H9 (cell line): ENCODE results near the gene FARP2. TPM values are rescaled to one million over a fixed set of nuclear protein-coding genes. Genes with fewer than 3 reads are reported as not detected.
A peak's percentile ranks its signal among the peaks of the same experiment; 100 is the strongest.

Source experiments
- DNase-seq: peaks from one replicate; pipeline ENCODE4 v3.0.0-alpha.2; 2017
- H2AFZ ChIP-seq: one replicate; pipeline ENCODE4 v1.6.1; 2013; ENCODE audit warnings: mild to moderate bottlenecking, low read length, control low read depth, moderate library complexity
- H2AK5ac ChIP-seq: 2 replicates; pipeline ENCODE4 v1.6.1; 2013; ENCODE audit warnings: low read length, control low read depth, mixed read lengths; ENCODE audit not compliant: insufficient read length
- H2BK120ac ChIP-seq: one replicate; pipeline ENCODE4 v1.6.1; 2013; ENCODE audit warnings: low read depth, mild to moderate bottlenecking, low read length, control low read depth, inconsistent platforms; ENCODE audit not compliant: poor library complexity, severe bottlenecking
- H2BK12ac ChIP-seq: 2 replicates; pipeline ENCODE4 v1.6.1; 2013; ENCODE audit warnings: low read length, control low read depth, mixed read lengths, low read depth; ENCODE audit not compliant: insufficient read length
- H2BK15ac ChIP-seq: 2 replicates; pipeline ENCODE4 v1.6.1; 2013; ENCODE audit warnings: low read depth, low read length, control low read depth
- H2BK20ac ChIP-seq: one replicate; pipeline ENCODE4 v1.6.1; 2013; ENCODE audit warnings: low read depth, mild to moderate bottlenecking, low read length, control low read depth, inconsistent platforms; ENCODE audit not compliant: poor library complexity, severe bottlenecking
- H2BK5ac ChIP-seq: 2 replicates; pipeline ENCODE4 v1.6.1; 2013; ENCODE audit warnings: low read length, control low read depth, mixed read lengths; ENCODE audit not compliant: insufficient read length
- H3K14ac ChIP-seq: 2 replicates; pipeline ENCODE4 v1.6.1; 2013; ENCODE audit warnings: low read length, control low read depth; ENCODE audit not compliant: insufficient read depth
- H3K18ac ChIP-seq: 2 replicates; pipeline ENCODE4 v1.6.1; 2013; ENCODE audit warnings: low read depth, mild to moderate bottlenecking, mixed read lengths, low read length, control low read depth; ENCODE audit not compliant: insufficient read length
- H3K23ac ChIP-seq: 2 replicates; pipeline ENCODE4 v1.6.1; 2013; ENCODE audit warnings: low read length, control low read depth, mixed read lengths, low read depth; ENCODE audit not compliant: insufficient read length
- H3K23me2 ChIP-seq: 2 replicates; pipeline ENCODE4 v1.6.1; 2013; ENCODE audit warnings: low read depth, mild to moderate bottlenecking, mixed read lengths, low read length, control low read depth; ENCODE audit not compliant: insufficient read length, poor library complexity, severe bottlenecking
- H3K27ac ChIP-seq: 2 replicates; pipeline ENCODE4 v1.5.1; 2013; ENCODE audit warnings: low read length, control low read depth, mixed read lengths, low read depth; ENCODE audit not compliant: insufficient read length
- H3K27me3 ChIP-seq: 2 replicates; pipeline ENCODE4 v1.6.1; 2013; ENCODE audit warnings: low read length, control low read depth, inconsistent platforms; ENCODE audit not compliant: insufficient read depth
- H3K4ac ChIP-seq: 2 replicates; pipeline ENCODE4 v1.6.1; 2013; ENCODE audit warnings: low read depth, mild to moderate bottlenecking, control low read depth, inconsistent platforms, low read length, moderate library complexity
- H3K4me1 ChIP-seq: 2 replicates; pipeline ENCODE4 v1.6.1; 2013; ENCODE audit warnings: low read length, control low read depth, inconsistent platforms; ENCODE audit not compliant: insufficient read depth
- H3K4me2 ChIP-seq: 2 replicates; pipeline ENCODE4 v1.6.1; 2013; ENCODE audit warnings: low read length, control low read depth, mixed read lengths; ENCODE audit not compliant: insufficient read length, insufficient read depth
- H3K56ac ChIP-seq: 2 replicates; pipeline ENCODE4 v1.6.1; 2013; ENCODE audit warnings: low read depth, mild to moderate bottlenecking, mixed read lengths, low read length, control low read depth; ENCODE audit not compliant: insufficient read length
- H3K79me1 ChIP-seq: 2 replicates; pipeline ENCODE4 v1.6.1; 2013; ENCODE audit warnings: low read depth, mild to moderate bottlenecking, moderate library complexity, low read length, control low read depth, inconsistent platforms; ENCODE audit not compliant: insufficient read depth, poor library complexity, severe bottlenecking
- H3K79me2 ChIP-seq: 2 replicates; pipeline ENCODE4 v1.6.1; 2013; ENCODE audit warnings: low read length, control low read depth, inconsistent platforms; ENCODE audit not compliant: insufficient read depth
- H3K9ac ChIP-seq: 2 replicates; pipeline ENCODE4 v1.6.1; 2013; ENCODE audit warnings: low read length, control low read depth, mixed read lengths; ENCODE audit not compliant: insufficient read length; ENCODE audit errors: extremely low read depth
- H3K9me3 ChIP-seq: one replicate; pipeline ENCODE4 v1.6.1; 2013; ENCODE audit warnings: low read depth, low read length, inconsistent platforms; ENCODE audit not compliant: control insufficient read depth
- H3T11ph ChIP-seq: one replicate; pipeline ENCODE4 v1.6.1; 2013; ENCODE audit warnings: mild to moderate bottlenecking, low read length, control low read depth, inconsistent platforms
- H4K20me1 ChIP-seq: one replicate; pipeline ENCODE4 v1.6.1; 2013; ENCODE audit not compliant: control insufficient read depth, insufficient read length, insufficient read depth
- H4K5ac ChIP-seq: 2 replicates; pipeline ENCODE4 v1.6.1; 2013; ENCODE audit warnings: low read depth, mild to moderate bottlenecking, mixed read lengths, low read length, control low read depth; ENCODE audit not compliant: insufficient read length
- H4K8ac ChIP-seq: replicated peaks from 2 replicates; pipeline ENCODE4 v1.6.1; 2013; ENCODE audit warnings: low read length, control low read depth, mixed read lengths, low read depth; ENCODE audit not compliant: insufficient read length
- H4K91ac ChIP-seq: 2 replicates; pipeline ENCODE4 v1.6.1; 2013; ENCODE audit warnings: low read depth, mild to moderate bottlenecking, moderate library complexity, mixed read lengths, low read length, control low read depth; ENCODE audit not compliant: insufficient read length
- H3K27ac Mint-ChIP-seq, 3 experiments: 2 replicates in 2 of 3; 3 replicates in 1 of 3; pipeline ENCODE4 v1.8.0; 2020 to 2021; ENCODE audit warnings: mixed read lengths in 3 of 3, mild to moderate bottlenecking in 1 of 3, moderate library complexity in 1 of 3
- H3K27me3 Mint-ChIP-seq: 2 replicates; pipeline ENCODE4 v1.8.0; 2021; ENCODE audit warnings: low read depth, mild to moderate bottlenecking, moderate library complexity, mixed read lengths
- H3K36me3 Mint-ChIP-seq, 3 experiments: 2 replicates in 2 of 3; 3 replicates in 1 of 3; pipeline ENCODE4 v1.8.0; 2020 to 2021; ENCODE audit warnings: low read depth in 3 of 3, mixed read lengths in 3 of 3; ENCODE audit not compliant: insufficient read depth in 1 of 3
- H3K4me1 Mint-ChIP-seq, 2 experiments: 2 replicates each; pipeline ENCODE4 v1.8.0; 2020; ENCODE audit warnings: mixed read lengths in 2 of 2
- H3K4me3 Mint-ChIP-seq, 2 experiments: 2 replicates in 1 of 2; 3 replicates in 1 of 2; pipeline ENCODE4 v1.8.0; 2020 to 2021; ENCODE audit warnings: mild to moderate bottlenecking in 2 of 2, mixed read lengths in 2 of 2, moderate library complexity in 1 of 2
- H3K9me3 Mint-ChIP-seq, 2 experiments: 2 replicates in 1 of 2; 3 replicates in 1 of 2; pipeline ENCODE4 v1.8.0; 2020; ENCODE audit warnings: mild to moderate bottlenecking in 2 of 2, mixed read lengths in 2 of 2, moderate library complexity in 1 of 2
- CTCF ChIP-seq: fragments of 200-600 bp; sonication (generic); conservative IDR thresholded peaks from 3 replicates; pipeline ENCODE4 v1.8.0; 2021; ENCODE audit warnings: antibody characterized with exemption, mild to moderate bottlenecking
- WGBS: extraction: QIAGEN DNeasy Blood & Tissue Kit; methylation state at CpG from one replicate; pipeline ENCODE4 v1.1.7; 2013; ENCODE audit warnings: missing lambda C conversion rate, low lambda C conversion rate, mixed read lengths; ENCODE audit not compliant: insufficient read length; ENCODE audit errors: extremely low coverage; 5-methylcytosine and 5-hydroxymethylcytosine counted together
- total RNA-seq: library from RNA; stranded (reverse); gene quantifications from 2 replicates; pipeline ENCODE4 v1.2.1, GENCODE V29; 2021

The FARP2 gene
- total RNA-seq, 1 experiment from 2014 or later, result 33.9 TPM

GRCh38 chr2:241410739-241411176 is 54.7 kb downstream of the FARP2 start:
- H3K4me2 ChIP-seq, result no peak overlapping the region
- TF ChIP-seq CTCF, result no peak
- no peaks in the 10 kb centered on the region for H3K9me3 ChIP-seq
- Mint-ChIP-seq H3K36me3 (peaks cover 15 to 41% (median 28%) of the 10 kb centered on the region in 3 experiments; a peak in 6 of 7 replicates), H3K27me3 (no peaks in the 10 kb centered on the region), H3K4me1 (no peaks in the 10 kb centered on the region), H3K4me3 (no peak overlapping the region), H3K27ac (0 out of 7 replicates have a peak overlapping the region, but pooled peaks of 1 of the 3 experiments have one; percentile 6), H3K9me3 (no peaks in the 10 kb centered on the region)
- no peak overlapping the region for H2AFZ ChIP-seq
- H3K4ac ChIP-seq, result no peak overlapping the region
- no peak overlapping the region for H2BK120ac ChIP-seq
- H3K27ac ChIP-seq, result no peak overlapping the region
- H2AK5ac ChIP-seq, result no peak overlapping the region
- H4K8ac ChIP-seq, result no peak overlapping the region
- no peak overlapping the region for H4K91ac ChIP-seq
- no peaks in the 10 kb centered on the region for H3K79me1 ChIP-seq
- no peak overlapping the region for H2BK12ac ChIP-seq
- no peak overlapping the region for H3K9ac ChIP-seq
- no peak for DNase-seq
- H3K79me2 ChIP-seq, result no peaks in the 10 kb centered on the region
- H3K14ac ChIP-seq, result no peak overlapping the region
- no peak overlapping the region for H3K23ac ChIP-seq
- no peaks in the 10 kb centered on the region for H3K27me3 ChIP-seq
- H4K5ac ChIP-seq, result no peak overlapping the region
- H3K18ac ChIP-seq, result no peak overlapping the region
- no peak overlapping the region for H2BK20ac ChIP-seq
- H2BK15ac ChIP-seq, result no peak overlapping the region
- no peak overlapping the region for H3K56ac ChIP-seq
- no peak overlapping the region for H3T11ph ChIP-seq
- H2BK5ac ChIP-seq, result no peak overlapping the region
- no peaks in the 10 kb centered on the region for H4K20me1 ChIP-seq
- H3K23me2 ChIP-seq, result no peaks in the 10 kb centered on the region
- no peaks in the 10 kb centered on the region for H3K4me1 ChIP-seq
- no CpG with 5 or more reads among the region's 9 CpGs for WGBS
